Chondrocyte (in vitro differentiated cells): ENCODE measurements around the gene SLC26A3. TPM values are rescaled to one million over a fixed set of nuclear protein-coding genes. Genes with fewer than 3 reads are reported as not detected.

Source experiments
- DNase-seq: peaks from one replicate; pipeline ENCODE4 v3.0.0; 2021; ENCODE audit warnings: mixed read lengths, low spot score
- H3K27ac Mint-ChIP-seq: one replicate; pipeline ENCODE4 v1.8.0; 2021; ENCODE audit warnings: mild to moderate bottlenecking, moderate library complexity, mixed read lengths; ENCODE audit not compliant: unreplicated experiment
- H3K27me3 Mint-ChIP-seq: 2 replicates; pipeline ENCODE4 v1.8.0; 2021; ENCODE audit warnings: low read depth, mixed read lengths
- H3K36me3 Mint-ChIP-seq: 2 replicates; pipeline ENCODE4 v1.8.0; 2021; ENCODE audit warnings: low read depth, mixed read lengths
- H3K4me1 Mint-ChIP-seq: 2 replicates; pipeline ENCODE4 v1.8.0; 2021; ENCODE audit warnings: low read depth, mild to moderate bottlenecking, mixed read lengths
- H3K4me3 Mint-ChIP-seq: one replicate; pipeline ENCODE4 v1.8.0; 2021; ENCODE audit warnings: mild to moderate bottlenecking, moderate library complexity, mixed read lengths; ENCODE audit not compliant: unreplicated experiment
- H3K9me3 Mint-ChIP-seq: 2 replicates; pipeline ENCODE4 v1.8.0; 2021; ENCODE audit warnings: low read depth, mixed read lengths
- CTCF ChIP-seq: fragments of 200-600 bp; sonication (generic); IDR thresholded peaks from 2 replicates; pipeline ENCODE4 v1.5.0; 2021; ENCODE audit warnings: antibody characterized with exemption, mild to moderate bottlenecking, moderate library complexity
- total RNA-seq: library from RNA; stranded (reverse); gene quantifications from 3 replicates; pipeline ENCODE4 v1.2.1, GENCODE V29; 2021

Gene SLC26A3
- total RNA-seq, 1 donor from 2014 or later, result not detected

- Mint-ChIP-seq H3K36me3 (no peaks in the 10 kb centered on the region), H3K9me3 (no peaks in the 10 kb centered on the region), H3K27me3 (peaks cover 3% of the 10 kb centered on the region), H3K4me1 (no peaks in the 10 kb centered on the region), H3K4me3 (no peak overlapping the region), H3K27ac (no peak overlapping the region)
- TF ChIP-seq CTCF, result no peak
- DNase-seq, result no peak
These were observed 87.5 kb downstream of the SLC26A3 start for GRCh38 chr7:107715531-107715930.

Other genes starting within 250 kb of the SLC26A3 start
- gene COG5, start 239.3 kb downstream of the SLC26A3 start, total RNA-seq, result 52.8 to 56.6 TPM (median 53.8 TPM) in 3 replicates
- gene DUS4L, start 239.3 kb downstream of the SLC26A3 start, total RNA-seq, result 4.6 to 8.8 TPM (median 4.9 TPM) in 3 replicates
- gene BCAP29, start 223.0 kb downstream of the SLC26A3 start, total RNA-seq, result 63.3 to 73.0 TPM (median 69.0 TPM) in 3 replicates
- gene SLC26A4, start 142.4 kb downstream of the SLC26A3 start, total RNA-seq, result 0.55 to 0.85 TPM (median 0.60 TPM) in 3 replicates
- 15.6 to 20.7 TPM (median 17.4 TPM) in 3 replicates for gene CBLL1, start 59.1 kb downstream of the SLC26A3 start, total RNA-seq
- 60.3 to 69.6 TPM (median 62.7 TPM) in 3 replicates for gene DLD, start 88.0 kb upstream of the SLC26A3 start, total RNA-seq
- 405 to 481 TPM (median 466 TPM) in 3 replicates for gene LAMB1, start 199.9 kb upstream of the SLC26A3 start, total RNA-seq